Bronchial smooth muscle cell (primary cell): Measurements from ENCODE around the gene AGAP3. TPM values are rescaled to one million over a fixed set of nuclear protein-coding genes. Genes with fewer than 3 reads are reported as not detected.

ENCODE experiments used
- total RNA-seq: library from RNA; depleted of rRNA; stranded (reverse); fragments of >200 nt; gene quantifications from 2 replicates; pipeline ENCODE4 v1.2.1, GENCODE V29; 2014

AGAP3 gene
- 34.2 and 40.8 TPM in 2 replicates for total RNA-seq

GRCh38 chr7:151085691-151086620, at the start of gene AGAP3:
Gene AGAP3, plus strand, starts transcription at chr7:151086475. Its CDS starts 267 bp downstream, at chr7:151086742.

GRCh38 chr7:151047976-151048815, 38.1 kb upstream of the AGAP3 start, which contains the start of gene ASIC3:
Gene ASIC3, plus strand, starts transcription at chr7:151048531. Its CDS starts 355 bp downstream, at chr7:151048886.

GRCh38 chr7:151057506-151057988, 28.7 kb upstream of the AGAP3 start, which contains the start of gene CDK5:
Gene CDK5, minus strand, starts transcription at chr7:151057897. Its CDS starts 49 bp downstream, at chr7:151057848.

GRCh38 chr7:151059367-151060112, 26.7 kb upstream of the AGAP3 start, which contains the start of gene SLC4A2:
Gene SLC4A2, plus strand, starts transcription at chr7:151059589. Its CDS starts 2,399 bp downstream, at chr7:151061988.

GRCh38 chr7:151080522-151081169, 5.6 kb upstream of the AGAP3 start, which contains the start of gene FASTK:
Gene FASTK, minus strand, starts transcription at chr7:151080809. Its CDS starts 43 bp downstream, at chr7:151080766.

GRCh38 chr7:151083071-151083823, 3.0 kb upstream of the AGAP3 start, which contains the start of gene TMUB1:
Gene TMUB1, minus strand, starts transcription at chr7:151083493. Its CDS starts 930 bp downstream, at chr7:151082563.

GRCh38 chr7:151167197-151167961, 81.1 kb downstream of the AGAP3 start, which contains the start of gene GBX1:
Gene GBX1, minus strand, starts transcription at chr7:151167694. Its CDS starts 146 bp downstream, at chr7:151167548.

GRCh38 chr7:151186640-151187408, 100.5 kb downstream of the AGAP3 start, which contains the start of gene ASB10:
Gene ASB10, minus strand, starts transcription at chr7:151187250. Its CDS starts 120 bp downstream, at chr7:151187130.

Other genes with a start within 250 kb of the AGAP3 start
- not detected in 2 replicates for gene AOC1, start 234.0 kb upstream of the AGAP3 start, total RNA-seq
- under 0.01 and 0.17 TPM in 2 replicates for gene KCNH2, start 108.2 kb upstream of the AGAP3 start, total RNA-seq
- 0.17 and 0.32 TPM in 2 replicates for gene NOS3, start 95.5 kb upstream of the AGAP3 start, total RNA-seq
- gene ATG9B, start 62.0 kb upstream of the AGAP3 start, total RNA-seq = under 0.01 TPM in 2 replicates
- gene ABCB8, start 58.0 kb upstream of the AGAP3 start, total RNA-seq = 17.8 and 20.8 TPM in 2 replicates
- 0.09 TPM in 1 of 2 replicates, not detected in the other for gene ASIC3, start 37.9 kb upstream of the AGAP3 start, total RNA-seq
- 29.6 TPM in 2 replicates for gene CDK5, start 28.6 kb upstream of the AGAP3 start, total RNA-seq
- 53.1 and 64.0 TPM in 2 replicates for gene SLC4A2, start 26.9 kb upstream of the AGAP3 start, total RNA-seq
- gene FASTK, start 5.7 kb upstream of the AGAP3 start, total RNA-seq = 55.0 and 57.5 TPM in 2 replicates
- 11.6 and 15.6 TPM in 2 replicates for gene TMUB1, start 3.0 kb upstream of the AGAP3 start, total RNA-seq
- not detected in 2 replicates for gene GBX1, start 81.2 kb downstream of the AGAP3 start, total RNA-seq
- not detected in 2 replicates for gene ASB10, start 100.8 kb downstream of the AGAP3 start, total RNA-seq
- not detected in 2 replicates for gene H2BK1, start 124.0 kb downstream of the AGAP3 start, total RNA-seq
- gene ABCF2, start 140.7 kb downstream of the AGAP3 start, total RNA-seq = 31.0 and 42.7 TPM in 2 replicates
- 37.0 and 49.8 TPM in 2 replicates for gene CHPF2, start 146.0 kb downstream of the AGAP3 start, total RNA-seq
- 31.8 and 33.4 TPM in 2 replicates for gene SMARCD3, start 162.2 kb downstream of the AGAP3 start, total RNA-seq